Suprapubic skin (tissue), 3 donors: ENCODE measurements around the gene MAP1B.

Experiments used
- POLR2A ChIP-seq, 2 donors: fragments of 450-650 bp; IDR thresholded peaks; one replicate each; pipeline ENCODE4 v1.6.1; 2017; ENCODE audit warnings: antibody characterized with exemption in 2 of 2, mild to moderate bottlenecking in 2 of 2, moderate library complexity in 2 of 2
- TF ChIP-seq, protein P1 (sequence below), 2 donors: fragments of 200-600 bp in 1 of 2; fragments of 450-650 bp in 1 of 2; sonication (generic) in 1 of 2; IDR thresholded peaks; one replicate each; pipeline ENCODE4 v1.5.1; 2016 to 2019; ENCODE audit warnings: antibody characterized with exemption in 2 of 2, mild to moderate bottlenecking in 1 of 2, moderate library complexity in 1 of 2

GRCh38 chr5:72115296-72115695 is 8.0 kb downstream of the MAP1B start:
- TF ChIP-seq, protein P1, sequence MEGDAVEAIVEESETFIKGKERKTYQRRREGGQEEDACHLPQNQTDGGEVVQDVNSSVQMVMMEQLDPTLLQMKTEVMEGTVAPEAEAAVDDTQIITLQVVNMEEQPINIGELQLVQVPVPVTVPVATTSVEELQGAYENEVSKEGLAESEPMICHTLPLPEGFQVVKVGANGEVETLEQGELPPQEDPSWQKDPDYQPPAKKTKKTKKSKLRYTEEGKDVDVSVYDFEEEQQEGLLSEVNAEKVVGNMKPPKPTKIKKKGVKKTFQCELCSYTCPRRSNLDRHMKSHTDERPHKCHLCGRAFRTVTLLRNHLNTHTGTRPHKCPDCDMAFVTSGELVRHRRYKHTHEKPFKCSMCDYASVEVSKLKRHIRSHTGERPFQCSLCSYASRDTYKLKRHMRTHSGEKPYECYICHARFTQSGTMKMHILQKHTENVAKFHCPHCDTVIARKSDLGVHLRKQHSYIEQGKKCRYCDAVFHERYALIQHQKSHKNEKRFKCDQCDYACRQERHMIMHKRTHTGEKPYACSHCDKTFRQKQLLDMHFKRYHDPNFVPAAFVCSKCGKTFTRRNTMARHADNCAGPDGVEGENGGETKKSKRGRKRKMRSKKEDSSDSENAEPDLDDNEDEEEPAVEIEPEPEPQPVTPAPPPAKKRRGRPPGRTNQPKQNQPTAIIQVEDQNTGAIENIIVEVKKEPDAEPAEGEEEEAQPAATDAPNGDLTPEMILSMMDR (IDR thresholded peaks at IDR 0.05): no peak
- no peak for TF ChIP-seq POLR2A (IDR thresholded peaks at IDR 0.05)
